ENCODE measurements around the gene ARHGAP12.
A peak's percentile ranks its signal among the peaks of the same experiment; 100 is the strongest.
"Not testable (repeated sequence)": the region's sequence is repeated elsewhere in the genome, so short reads cannot be mapped to it uniquely, and the experiment has no call there.

Gene ARHGAP12

DNA sequence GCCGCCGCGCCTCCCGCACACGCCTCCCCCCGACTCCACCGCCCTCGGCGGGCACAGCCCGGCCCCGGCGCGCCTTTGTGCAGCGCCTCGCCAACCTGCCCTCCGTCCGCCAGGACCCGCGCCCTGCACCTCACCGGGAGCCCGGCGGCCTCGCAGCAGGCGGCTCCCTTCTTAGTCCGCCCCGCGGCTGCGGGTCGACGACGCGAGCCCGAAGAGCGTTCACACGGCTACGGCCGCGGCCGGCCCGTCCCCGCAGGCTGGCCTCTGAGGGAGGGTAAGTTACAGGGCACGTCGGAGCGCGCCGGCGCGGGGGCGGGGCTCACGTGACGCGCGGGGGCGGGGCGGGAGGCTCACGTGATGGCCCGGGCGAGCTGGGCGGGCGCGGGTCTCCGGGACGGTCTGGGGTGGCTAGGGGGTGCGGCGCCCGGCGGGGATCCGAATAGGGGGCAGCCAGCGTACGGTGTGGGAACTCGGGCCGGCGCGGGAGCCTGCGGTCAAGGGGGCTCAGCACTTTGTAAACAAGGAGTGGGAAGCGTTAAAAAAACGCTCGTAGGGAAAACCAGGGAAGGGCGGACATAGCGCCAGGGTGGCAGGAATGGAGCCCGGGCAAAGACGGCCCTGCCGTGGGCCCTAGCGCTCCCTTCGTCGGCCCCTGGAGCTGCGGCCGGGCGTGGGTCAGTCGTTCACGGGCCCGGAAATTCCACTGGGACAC is at the start of gene ARHGAP12:
Gene ARHGAP12 (minus strand): TSS at position 283 of the 712 bp plus-strand sequence. CDS start 19,976 bp downstream, outside the sequence.
- DNase-seq (ENCODE audit: low spot score in 2 of 2): peak; percentile 64 to 92
- Histone ChIP-seq H3K4me1 (peaks cover 13% of the 10 kb centered on the region), H3K9me3 (no peaks in the 10 kb centered on the region), H3K4me3 (peak within 1 kb of the TSS; percentile 83), H3K27me3 (ENCODE audit: low read depth) (no peaks in the 10 kb centered on the region), H3K36me3 (replicated peaks) (no peaks in the 10 kb centered on the region)
- in situ Hi-C loops (cut with MboI; ENCODE audit: low sequenced_read_pairs): no loop called here

DNA sequence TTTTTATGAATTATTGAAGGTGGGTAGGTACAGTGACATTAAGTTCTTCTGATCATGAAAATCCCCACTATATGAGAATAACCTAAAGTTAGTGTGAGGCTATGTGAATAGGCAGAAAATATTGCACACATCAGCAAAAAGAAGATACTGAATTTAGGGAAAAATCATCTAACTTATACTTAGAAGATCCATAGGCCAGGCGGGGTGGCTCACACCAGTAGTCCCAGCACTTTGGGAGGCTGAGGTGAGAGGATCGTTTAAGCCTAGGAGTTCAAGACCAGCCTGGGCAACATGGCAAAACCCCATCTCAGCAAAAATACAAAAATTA is 49.5 kb upstream of the ARHGAP12 start:
- no peaks in the 10 kb centered on the region for H3K36me3 ChIP-seq (replicated peaks)
- no peaks in the 10 kb centered on the region for H3K9me3 ChIP-seq
- no peak overlapping the region for H3K4me3 ChIP-seq
- in situ Hi-C loops (cut with MboI; ENCODE audit: low sequenced_read_pairs): no loop called here
- DNase-seq (ENCODE audit: low spot score in 2 of 2): no peak
- H3K4me1 ChIP-seq: peaks cover 12% of the 10 kb centered on the region
- no peaks in the 10 kb centered on the region for H3K27me3 ChIP-seq (ENCODE audit: low read depth)

- Histone ChIP-seq H3K27me3 (ENCODE audit: low read depth) (no peaks in the 10 kb centered on the region), H3K4me3 (no peak overlapping the region), H3K9me3 (no peaks in the 10 kb centered on the region), H3K36me3 (replicated peaks) (no peaks in the 10 kb centered on the region), H3K4me1 (peaks cover 12% of the 10 kb centered on the region)
- in situ Hi-C loops (cut with MboI; ENCODE audit: low sequenced_read_pairs): no loop called here
- peak; percentile 22 to 92 for DNase-seq (ENCODE audit: low spot score in 2 of 2)
Measured at GRCh38 chr10:31977440-31978155, 49.0 kb upstream of the ARHGAP12 start.

- Histone ChIP-seq H3K36me3 (replicated peaks) (no peaks in the 10 kb centered on the region), H3K9me3 (no peaks in the 10 kb centered on the region), H3K4me3 (no peak overlapping the region), H3K27me3 (ENCODE audit: low read depth) (no peaks in the 10 kb centered on the region), H3K4me1 (peaks cover 12% of the 10 kb centered on the region)
- no peak for DNase-seq (ENCODE audit: low spot score in 2 of 2)
- in situ Hi-C loops (cut with MboI; ENCODE audit: low sequenced_read_pairs): no loop called here
Measured at GRCh38 chr10:31975157-31975765, 46.6 kb upstream of the ARHGAP12 start.

DNA sequence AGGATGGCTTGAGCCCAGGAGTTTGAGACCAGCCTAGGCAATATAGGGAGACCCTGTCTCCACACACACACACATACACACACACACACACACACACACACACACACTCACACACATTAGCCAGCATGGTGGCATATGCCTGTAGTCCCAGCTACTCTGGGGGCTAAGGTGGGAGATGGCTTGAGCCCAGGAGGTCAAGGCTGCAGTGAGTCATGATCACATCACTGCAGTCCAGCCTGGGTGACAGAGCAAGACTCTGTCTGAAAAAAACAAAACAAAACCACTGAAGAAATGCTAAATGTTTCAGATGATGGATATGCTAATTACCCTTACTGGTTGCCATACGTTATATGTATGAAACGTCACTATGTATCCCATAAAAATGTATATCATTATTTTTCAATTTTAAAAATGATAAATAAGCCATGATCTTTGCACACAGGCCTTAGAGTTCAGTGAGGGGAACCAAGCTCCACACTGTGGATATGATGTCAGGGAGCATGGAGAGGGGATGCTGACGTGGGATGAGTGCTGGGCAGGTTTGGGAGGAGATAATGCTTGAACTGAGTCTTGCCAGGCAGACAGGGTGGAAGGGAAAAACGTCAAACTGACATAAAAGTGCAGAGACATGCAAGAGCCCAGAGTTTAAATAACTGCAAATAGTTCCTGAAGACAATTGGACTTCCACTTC is 45.9 kb upstream of the ARHGAP12 start:
- Histone ChIP-seq H3K4me1 (peaks cover 12% of the 10 kb centered on the region), H3K27me3 (ENCODE audit: low read depth) (no peaks in the 10 kb centered on the region), H3K4me3 (no peak overlapping the region), H3K9me3 (no peaks in the 10 kb centered on the region), H3K36me3 (replicated peaks) (no peaks in the 10 kb centered on the region)
- DNase-seq (ENCODE audit: low spot score in 2 of 2): no peak
- in situ Hi-C loops (cut with MboI; ENCODE audit: low sequenced_read_pairs): no loop called here

GRCh38 chr10:31972519-31973041 is 43.9 kb upstream of the ARHGAP12 start:
- peaks cover 7% of the 10 kb centered on the region for H3K4me1 ChIP-seq
- H3K27me3 ChIP-seq (ENCODE audit: low read depth): no peaks in the 10 kb centered on the region
- in situ Hi-C loops (cut with MboI; ENCODE audit: low sequenced_read_pairs): no loop called here
- no peak overlapping the region for H3K4me3 ChIP-seq
- no peaks in the 10 kb centered on the region for H3K9me3 ChIP-seq
- H3K36me3 ChIP-seq (replicated peaks): no peaks in the 10 kb centered on the region
- DNase-seq (ENCODE audit: low spot score in 2 of 2): no peak

DNA sequence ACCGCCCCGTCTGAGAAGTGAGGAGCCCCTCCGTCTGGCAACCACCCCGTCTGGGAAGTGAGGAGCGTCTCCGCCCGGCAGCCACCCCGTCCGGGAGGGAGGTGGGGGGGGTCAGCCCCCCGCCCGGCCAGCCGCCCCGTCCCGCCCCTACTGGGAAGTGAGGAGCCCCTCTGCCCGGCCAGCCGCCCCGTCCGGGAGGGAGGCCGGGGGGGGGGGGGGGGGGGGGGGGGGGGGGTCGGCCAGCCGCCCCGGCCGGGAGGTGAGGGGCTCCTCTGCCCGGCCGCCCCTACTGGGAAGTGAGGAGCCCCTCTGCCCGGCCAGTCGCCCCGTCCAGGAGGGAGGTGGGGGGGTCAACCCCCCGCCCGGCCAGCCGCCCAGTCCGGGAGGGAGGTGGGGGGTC is 41.2 kb upstream of the ARHGAP12 start:
- H3K4me1 ChIP-seq; H3K27me3 ChIP-seq (ENCODE audit: low read depth); H3K36me3 ChIP-seq (replicated peaks); DNase-seq (ENCODE audit: low spot score in 2 of 2); H3K9me3 ChIP-seq; H3K4me3 ChIP-seq; in situ Hi-C loops (cut with MboI; ENCODE audit: low sequenced_read_pairs): not testable (repeated sequence)

- Histone ChIP-seq H3K4me3 (no peak overlapping the region), H3K36me3 (replicated peaks) (no peaks in the 10 kb centered on the region), H3K9me3 (no peaks in the 10 kb centered on the region), H3K27me3 (ENCODE audit: low read depth) (no peaks in the 10 kb centered on the region), H3K4me1 (no peaks in the 10 kb centered on the region)
- in situ Hi-C loops (cut with MboI; ENCODE audit: low sequenced_read_pairs): no loop called here
- DNase-seq (ENCODE audit: low spot score in 2 of 2): no peak
Measured at GRCh38 chr10:31963589-31963980, 35.0 kb upstream of the ARHGAP12 start.

DNA sequence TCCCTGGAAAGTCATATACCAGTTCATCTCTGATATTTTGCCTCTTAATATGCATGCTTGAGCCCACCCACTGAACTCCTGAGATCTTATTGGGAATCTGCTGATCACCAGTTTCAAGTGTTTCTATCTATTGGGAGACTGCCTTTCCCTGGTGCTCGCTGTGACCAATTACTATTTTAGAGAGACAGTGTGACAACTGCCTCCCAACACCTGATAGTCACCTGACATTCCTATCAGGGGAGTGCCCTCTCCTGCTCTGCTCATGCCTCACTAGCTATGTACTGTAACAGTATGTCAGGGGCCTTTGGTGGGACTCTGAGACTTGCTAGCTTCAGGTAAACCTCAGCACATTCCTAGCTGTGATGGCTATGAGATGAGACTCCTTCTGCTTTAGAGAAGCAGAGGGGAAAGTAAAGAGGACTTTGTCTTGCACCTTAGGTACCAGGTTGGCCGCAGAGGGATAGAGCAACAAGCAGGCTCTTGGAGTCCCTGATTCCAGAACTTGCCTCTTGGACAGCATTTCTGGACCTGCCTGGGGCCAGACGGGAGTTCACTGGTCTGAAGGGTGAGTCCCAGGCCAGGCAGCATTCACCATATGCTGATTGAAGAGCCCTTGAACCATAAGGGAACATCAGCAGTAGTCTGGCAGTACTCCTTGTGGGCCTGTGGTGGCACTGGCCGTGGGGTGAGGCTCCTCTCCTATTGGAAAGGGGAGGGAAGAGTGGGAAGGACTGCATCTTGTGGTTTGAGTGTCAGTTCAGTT is 34.4 kb upstream of the ARHGAP12 start:
- H3K36me3 ChIP-seq (replicated peaks): no peaks in the 10 kb centered on the region
- no peak overlapping the region for H3K4me3 ChIP-seq
- no peak for DNase-seq (ENCODE audit: low spot score in 2 of 2)
- no peaks in the 10 kb centered on the region for H3K4me1 ChIP-seq
- in situ Hi-C loops (cut with MboI; ENCODE audit: low sequenced_read_pairs): no loop called here
- H3K9me3 ChIP-seq: no peaks in the 10 kb centered on the region
- no peaks in the 10 kb centered on the region for H3K27me3 ChIP-seq (ENCODE audit: low read depth)

DNA sequence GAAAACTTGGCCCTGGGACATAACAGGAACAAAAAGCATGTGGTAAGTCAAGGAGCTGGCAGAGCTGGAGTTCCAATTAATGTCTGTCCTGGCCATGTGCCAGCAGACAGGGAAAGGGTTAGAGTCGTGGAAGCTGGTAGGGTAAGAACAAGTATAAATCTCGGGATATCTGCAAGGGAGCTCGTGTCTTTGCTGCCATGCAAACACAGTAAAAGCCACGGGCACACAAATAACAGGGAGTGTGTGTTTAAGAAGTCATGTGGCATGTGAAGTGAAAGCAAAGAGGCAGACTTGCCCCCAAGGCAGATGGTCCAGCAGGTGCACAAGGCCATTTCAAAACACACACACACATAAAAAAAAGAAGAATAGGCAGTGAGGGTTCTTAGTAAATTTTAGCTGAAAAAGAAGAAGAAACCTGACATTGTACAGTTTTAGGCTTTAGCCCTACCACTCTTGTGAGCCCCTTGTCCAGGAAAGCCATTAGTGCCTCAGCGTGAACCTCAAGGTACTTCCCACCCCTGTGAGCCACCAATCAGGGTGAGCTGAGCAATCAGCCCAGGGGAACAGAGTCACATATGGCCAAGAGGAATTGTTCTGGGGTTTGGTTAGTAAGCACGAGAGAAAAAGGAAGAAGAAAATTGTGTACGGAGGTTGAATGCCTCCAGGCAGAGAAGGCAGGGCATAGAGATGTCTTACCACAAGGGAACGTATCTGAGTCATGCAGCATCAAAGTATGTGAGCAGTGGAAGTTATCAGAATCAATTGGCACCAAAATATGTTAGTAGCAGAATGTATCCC is 32.8 kb upstream of the ARHGAP12 start:
- H3K9me3 ChIP-seq: no peaks in the 10 kb centered on the region
- H3K36me3 ChIP-seq (replicated peaks): no peaks in the 10 kb centered on the region
- H3K4me1 ChIP-seq: no peaks in the 10 kb centered on the region
- in situ Hi-C loops (cut with MboI; ENCODE audit: low sequenced_read_pairs): no loop called here
- DNase-seq (ENCODE audit: low spot score in 2 of 2): no peak
- no peak overlapping the region for H3K4me3 ChIP-seq
- H3K27me3 ChIP-seq (ENCODE audit: low read depth): no peaks in the 10 kb centered on the region

DNA sequence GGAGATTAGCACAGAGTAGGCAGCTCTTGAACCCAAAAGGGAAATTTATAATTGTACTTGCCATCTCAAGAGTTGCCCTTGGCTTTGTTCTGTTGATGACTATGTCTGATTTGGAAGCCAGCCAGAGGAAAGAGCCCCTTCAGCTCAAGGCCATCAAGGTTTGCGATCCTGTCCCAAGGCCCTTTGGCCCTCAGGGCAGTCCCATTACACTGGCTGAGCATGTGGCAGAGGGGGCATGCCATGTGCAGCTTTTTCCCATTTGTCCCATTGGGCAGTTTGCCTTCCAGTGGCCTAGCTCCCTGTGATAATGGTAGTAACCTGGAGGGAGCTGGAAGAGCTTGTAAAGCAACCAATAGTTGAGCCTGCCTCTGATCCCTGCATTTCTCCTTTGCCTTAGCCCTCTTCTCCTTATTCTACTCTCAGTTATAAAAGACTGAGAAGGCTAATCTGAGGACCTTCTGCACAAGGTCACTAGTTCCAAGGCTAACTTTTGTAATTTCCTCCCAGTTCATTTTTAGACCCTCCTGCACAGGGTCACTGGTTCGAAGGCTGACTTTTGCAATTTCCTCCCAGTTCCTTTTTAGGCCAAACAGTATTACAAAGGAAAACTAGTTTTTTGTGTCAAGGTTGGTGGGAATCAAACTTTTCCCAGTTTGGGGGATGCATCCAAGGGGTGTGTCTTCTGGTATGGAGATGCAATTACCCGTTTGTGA is 31.0 kb upstream of the ARHGAP12 start:
- H3K36me3 ChIP-seq (replicated peaks): no peaks in the 10 kb centered on the region
- H3K4me1 ChIP-seq: no peaks in the 10 kb centered on the region
- no peaks in the 10 kb centered on the region for H3K9me3 ChIP-seq
- H3K4me3 ChIP-seq: no peak overlapping the region
- DNase-seq (ENCODE audit: low spot score in 2 of 2): no peak
- H3K27me3 ChIP-seq (ENCODE audit: low read depth): no peaks in the 10 kb centered on the region
- in situ Hi-C loops (cut with MboI; ENCODE audit: low sequenced_read_pairs): no loop called here

GRCh38 chr10:31958856-31959255 is 30.2 kb upstream of the ARHGAP12 start:
- H3K27me3 ChIP-seq (ENCODE audit: low read depth): no peaks in the 10 kb centered on the region
- no peaks in the 10 kb centered on the region for H3K36me3 ChIP-seq (replicated peaks)
- in situ Hi-C loops (cut with MboI; ENCODE audit: low sequenced_read_pairs): no loop called here
- H3K4me3 ChIP-seq: no peak overlapping the region
- no peak for DNase-seq (ENCODE audit: low spot score in 2 of 2)
- H3K9me3 ChIP-seq: no peaks in the 10 kb centered on the region
- no peaks in the 10 kb centered on the region for H3K4me1 ChIP-seq

All from HAP-1 (cell line).